HFFc6 (cell line): Measurements from ENCODE around the gene CENPM. TPM values are rescaled to one million over a fixed set of nuclear protein-coding genes. Genes with fewer than 3 reads are reported as not detected.

Experiments
- DNase-seq: peaks from one replicate; pipeline ENCODE4 v3.0.0-alpha.2; 2018
- H3K27ac Mint-ChIP-seq: 2 replicates; pipeline ENCODE4 v1.8.0; 2020; ENCODE audit warnings: mild to moderate bottlenecking, mixed read lengths
- H3K27me3 Mint-ChIP-seq: 2 replicates; pipeline ENCODE4 v1.8.0; 2021; ENCODE audit warnings: mild to moderate bottlenecking, moderate library complexity, mixed read lengths; ENCODE audit not compliant: insufficient read depth
- H3K36me3 Mint-ChIP-seq: 2 replicates; pipeline ENCODE4 v1.8.0; 2021; ENCODE audit warnings: low read depth, mixed read lengths
- H3K4me1 Mint-ChIP-seq: 2 replicates; pipeline ENCODE4 v1.8.0; 2020; ENCODE audit warnings: low read depth, mixed read lengths
- H3K4me3 Mint-ChIP-seq: 2 replicates; pipeline ENCODE4 v1.8.0; 2020; ENCODE audit warnings: mild to moderate bottlenecking, moderate library complexity, mixed read lengths
- H3K9me3 Mint-ChIP-seq: 2 replicates; pipeline ENCODE4 v1.8.0; 2020; ENCODE audit warnings: mild to moderate bottlenecking, mixed read lengths
- CTCF ChIP-seq: fragments of 200-600 bp; sonication (generic); IDR thresholded peaks from 2 replicates; pipeline ENCODE4 v1.5.0; 2021; ENCODE audit warnings: antibody characterized with exemption, mild to moderate bottlenecking
- total RNA-seq, 6 experiments: library from RNA; stranded (reverse); fragmentation: NEBNext Ultra II Directional; extraction: Animal tissue kit (Norgen Biotek cat#: 25700); gene quantifications; 2 replicates in 1 of 6; 3 replicates in 5 of 6; pipeline ENCODE4 v1.2.3, GENCODE V29; 2021

The CENPM gene
- total RNA-seq, 6 experiments from 2014 or later: 15.6 to 29.4 (median 26.3) TPM

GRCh38 chr22:41934284-41935014 lies 12.5 kb downstream of the CENPM start:
- no peak for DNase-seq
- H3K4me3 Mint-ChIP-seq: no peak overlapping the region
- no peaks in the 10 kb centered on the region for H3K36me3 Mint-ChIP-seq
- no peaks in the 10 kb centered on the region for H3K27me3 Mint-ChIP-seq
- peaks cover 3% of the 10 kb centered on the region for H3K4me1 Mint-ChIP-seq
- no peaks in the 10 kb centered on the region for H3K9me3 Mint-ChIP-seq
- no peak overlapping the region for H3K27ac Mint-ChIP-seq
- TF ChIP-seq CTCF: no peak

- Mint-ChIP-seq H3K27me3 (no peaks in the 10 kb centered on the region), H3K27ac (no peak overlapping the region), H3K4me3 (no peak overlapping the region), H3K9me3 (no peaks in the 10 kb centered on the region), H3K4me1 (no peaks in the 10 kb centered on the region), H3K36me3 (no peaks in the 10 kb centered on the region)
- no peak for DNase-seq
- no peak for TF ChIP-seq CTCF
Observed at GRCh38 chr22:41933411-41934177, 13.4 kb downstream of the CENPM start.

- Mint-ChIP-seq H3K27ac (no peak overlapping the region), H3K9me3 (no peaks in the 10 kb centered on the region), H3K36me3 (no peaks in the 10 kb centered on the region)
Observed at GRCh38 chr22:41932353-41932752, 14.6 kb downstream of the CENPM start.

GRCh38 chr22:41931701-41932269 lies 15.2 kb downstream of the CENPM start:
- no peak overlapping the region for H3K4me3 Mint-ChIP-seq
- no peak for TF ChIP-seq CTCF
- H3K4me1 Mint-ChIP-seq: no peaks in the 10 kb centered on the region
- no peak for DNase-seq
- no peaks in the 10 kb centered on the region for H3K36me3 Mint-ChIP-seq
- peaks cover 13% of the 10 kb centered on the region for H3K27me3 Mint-ChIP-seq
- H3K27ac Mint-ChIP-seq: no peak overlapping the region
- H3K9me3 Mint-ChIP-seq: no peaks in the 10 kb centered on the region

More at GRCh38 chr22:41932353-41932752, 14.6 kb downstream of the CENPM start:
- no peak for DNase-seq
- TF ChIP-seq CTCF: no peak
- Mint-ChIP-seq H3K27me3 (peaks cover 7% of the 10 kb centered on the region), H3K4me3 (no peak overlapping the region), H3K4me1 (no peaks in the 10 kb centered on the region)

- H3K27ac Mint-ChIP-seq: no peak overlapping the region
- no peak for TF ChIP-seq CTCF
- DNase-seq: no peak
- H3K4me1 Mint-ChIP-seq: no peaks in the 10 kb centered on the region
- no peaks in the 10 kb centered on the region for H3K36me3 Mint-ChIP-seq
- H3K27me3 Mint-ChIP-seq: peaks cover 17% of the 10 kb centered on the region
- H3K4me3 Mint-ChIP-seq: no peak overlapping the region
- H3K9me3 Mint-ChIP-seq: no peaks in the 10 kb centered on the region
Observed at GRCh38 chr22:41929418-41929810, 17.5 kb downstream of the CENPM start.
